ENCODE measurements around the gene ZNF740. TPM values are rescaled to one million over a fixed set of nuclear protein-coding genes. Genes with fewer than 3 reads are reported as not detected.

ZNF740 gene
- total RNA-seq, 2 experiments from 2014 or later = 31.6 to 58.2 TPM

GRCh38 chr12:53214687-53215455 lies 34.3 kb downstream of the ZNF740 start:
- no peaks in the 10 kb centered on the region for H3K79me2 ChIP-seq (ENCODE audit: insufficient read depth, low read depth, low read length)
- peaks cover 9% of the 10 kb centered on the region; the same call in 1 of the 2 replicates for H3K36me3 ChIP-seq (ENCODE audit: insufficient read depth, low read length)
- DNase-seq (ENCODE audit: low spot score) = peak; percentile 46
- no peak overlapping the region for H2AFZ ChIP-seq (ENCODE audit: low read length)
- peak overlapping the region; percentile 27 for H3K27ac ChIP-seq (ENCODE audit: low read depth, low read length, poor library complexity, severe bottlenecking)
- peaks cover 89% of the 10 kb centered on the region for H3K4me1 ChIP-seq (ENCODE audit: insufficient read depth, low read length, poor library complexity, severe bottlenecking)
- no peaks in the 10 kb centered on the region for H4K20me1 ChIP-seq (ENCODE audit: insufficient read depth, low read length)
- CTCF ChIA-PET (ENCODE audit: unreplicated experiment) = interaction anchor here (0.6 to 6.0 kb wide), 9 partner anchors 37 to 839 kb away, joined by 3 to 80 read pairs (median 4); partner anchors contain the start of genes AAAS, ESPL1 and PFDN5
- no TSS peak for BruUV-seq (replicated peaks)
- TF ChIP-seq EZH2phosphoT487 (IDR thresholded peaks at IDR 0.05; ENCODE audit: borderline replicate concordance, low read depth, low read length) = no peak
- TF ChIP-seq, protein P1, sequence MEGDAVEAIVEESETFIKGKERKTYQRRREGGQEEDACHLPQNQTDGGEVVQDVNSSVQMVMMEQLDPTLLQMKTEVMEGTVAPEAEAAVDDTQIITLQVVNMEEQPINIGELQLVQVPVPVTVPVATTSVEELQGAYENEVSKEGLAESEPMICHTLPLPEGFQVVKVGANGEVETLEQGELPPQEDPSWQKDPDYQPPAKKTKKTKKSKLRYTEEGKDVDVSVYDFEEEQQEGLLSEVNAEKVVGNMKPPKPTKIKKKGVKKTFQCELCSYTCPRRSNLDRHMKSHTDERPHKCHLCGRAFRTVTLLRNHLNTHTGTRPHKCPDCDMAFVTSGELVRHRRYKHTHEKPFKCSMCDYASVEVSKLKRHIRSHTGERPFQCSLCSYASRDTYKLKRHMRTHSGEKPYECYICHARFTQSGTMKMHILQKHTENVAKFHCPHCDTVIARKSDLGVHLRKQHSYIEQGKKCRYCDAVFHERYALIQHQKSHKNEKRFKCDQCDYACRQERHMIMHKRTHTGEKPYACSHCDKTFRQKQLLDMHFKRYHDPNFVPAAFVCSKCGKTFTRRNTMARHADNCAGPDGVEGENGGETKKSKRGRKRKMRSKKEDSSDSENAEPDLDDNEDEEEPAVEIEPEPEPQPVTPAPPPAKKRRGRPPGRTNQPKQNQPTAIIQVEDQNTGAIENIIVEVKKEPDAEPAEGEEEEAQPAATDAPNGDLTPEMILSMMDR (conservative IDR thresholded peaks at IDR 0.05; ENCODE audit: low read length) = no peak
- intact Hi-C loops (cut with micrococcal nuclease; ENCODE audit: unreplicated experiment) = no loop called here
- POLR2A ChIA-PET = interaction anchor here (0.8 to 6.2 kb wide), 6 partner anchors 13 to 112 kb away, joined by 3 to 41 read pairs (median 3); partner anchors contain the start of gene ESPL1
- peak overlapping the region; percentile 23 for H3K4me3 ChIP-seq (ENCODE audit: low read depth, low read length, poor library complexity, severe bottlenecking)
- no peaks in the 10 kb centered on the region for H3K9me3 ChIP-seq (ENCODE audit: low read length)
- H3K4me2 ChIP-seq (ENCODE audit: low read length) = peak overlapping the region; percentile 96
- H3K9me2 ChIP-seq (ENCODE audit: insufficient read depth, low read length) = no peaks in the 10 kb centered on the region

GRCh38 chr12:53215497-53215896 lies 35.0 kb downstream of the ZNF740 start:
- DNase-seq (ENCODE audit: low spot score) = no peak
- Histone ChIP-seq H3K9me3 (ENCODE audit: low read length) (no peaks in the 10 kb centered on the region), H3K27ac (ENCODE audit: low read depth, low read length, poor library complexity, severe bottlenecking) (no peak overlapping the region), H3K4me2 (ENCODE audit: low read length) (peak overlapping the region; percentile 96; the same call in 1 of the 2 replicates), H3K9me2 (ENCODE audit: insufficient read depth, low read length) (no peaks in the 10 kb centered on the region), H3K36me3 (ENCODE audit: insufficient read depth, low read length) (peaks cover 9% of the 10 kb centered on the region; the same call in 1 of the 2 replicates), H4K20me1 (ENCODE audit: insufficient read depth, low read length) (no peaks in the 10 kb centered on the region), H3K4me1 (ENCODE audit: insufficient read depth, low read length, poor library complexity, severe bottlenecking) (peaks cover 86% of the 10 kb centered on the region), H3K4me3 (ENCODE audit: low read depth, low read length, poor library complexity, severe bottlenecking) (no peak overlapping the region), H2AFZ (ENCODE audit: low read length) (no peak overlapping the region), H3K79me2 (ENCODE audit: insufficient read depth, low read depth, low read length) (no peaks in the 10 kb centered on the region)
- POLR2A ChIA-PET = interaction anchor here (0.9 to 6.2 kb wide), 4 partner anchors 28 to 66 kb away, joined by 3 to 41 read pairs (median 5); partner anchors contain the start of gene ESPL1
- BruUV-seq (replicated peaks) = no TSS peak
- CTCF ChIA-PET (ENCODE audit: unreplicated experiment) = interaction anchor here (1.5 to 6.0 kb wide), 3 partner anchors 53 to 106 kb away, joined by 3 to 80 read pairs (median 4); partner anchors contain the start of genes AAAS and ESPL1
- intact Hi-C loops (cut with micrococcal nuclease; ENCODE audit: unreplicated experiment) = no loop called here
- TF ChIP-seq, protein P1 (conservative IDR thresholded peaks at IDR 0.05; ENCODE audit: low read length) = no peak
- TF ChIP-seq EZH2phosphoT487 (IDR thresholded peaks at IDR 0.05; ENCODE audit: borderline replicate concordance, low read depth, low read length) = no peak

All from OCI-LY7 (cell line).